Activated naive CD4-positive, alpha-beta T cell treated with anti-CD3 and anti-CD28 coated beads, Interleukin-2, amount 50 U/mL, for 24 hours (primary cell): Measurements from ENCODE around the gene SCUBE2.
"Not testable (repeated sequence)": the region's sequence is repeated elsewhere in the genome, so short reads cannot be mapped to it uniquely, and the experiment has no call there.

Experiments used
- H3K27ac Mint-ChIP-seq: one replicate; pipeline ENCODE4 v1.8.0; 2021; ENCODE audit warnings: mild to moderate bottlenecking, mixed read lengths
- H3K27me3 Mint-ChIP-seq: one replicate; pipeline ENCODE4 v1.8.0; 2021; ENCODE audit warnings: mixed read lengths
- H3K36me3 Mint-ChIP-seq: one replicate; pipeline ENCODE4 v1.8.0; 2021; ENCODE audit warnings: mixed read lengths
- H3K4me1 Mint-ChIP-seq: one replicate; pipeline ENCODE4 v1.8.0; 2021; ENCODE audit warnings: mixed read lengths
- H3K4me3 Mint-ChIP-seq: one replicate; pipeline ENCODE4 v1.8.0; 2021; ENCODE audit warnings: mild to moderate bottlenecking, mixed read lengths
- H3K9me3 Mint-ChIP-seq: one replicate; pipeline ENCODE4 v1.8.0; 2021; ENCODE audit warnings: mixed read lengths

The SCUBE2 gene

DNA sequence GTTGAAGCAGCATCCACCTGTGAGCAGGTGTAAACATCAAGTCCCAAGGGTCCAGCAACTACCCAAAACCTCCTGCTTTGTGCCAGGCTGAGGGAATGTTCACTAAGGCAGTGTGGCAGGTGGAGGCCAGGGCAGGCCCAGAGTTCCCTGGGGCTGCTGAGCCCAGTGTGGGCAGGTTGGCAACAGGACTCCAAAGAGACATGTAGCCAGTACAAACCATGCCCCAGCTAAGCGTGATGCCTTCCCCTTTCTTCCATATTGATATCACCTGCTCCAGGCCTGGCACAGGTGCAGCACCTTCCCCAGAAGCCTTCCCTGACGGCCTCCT, 30.0 kb upstream of the SCUBE2 start:
- H3K4me3 Mint-ChIP-seq = no peak overlapping the region
- H3K36me3 Mint-ChIP-seq = peaks cover 2% of the 10 kb centered on the region
- no peaks in the 10 kb centered on the region for H3K9me3 Mint-ChIP-seq
- peaks cover under 1% of the 10 kb centered on the region for H3K4me1 Mint-ChIP-seq
- no peaks in the 10 kb centered on the region for H3K27me3 Mint-ChIP-seq
- H3K27ac Mint-ChIP-seq = no peak overlapping the region

DNA sequence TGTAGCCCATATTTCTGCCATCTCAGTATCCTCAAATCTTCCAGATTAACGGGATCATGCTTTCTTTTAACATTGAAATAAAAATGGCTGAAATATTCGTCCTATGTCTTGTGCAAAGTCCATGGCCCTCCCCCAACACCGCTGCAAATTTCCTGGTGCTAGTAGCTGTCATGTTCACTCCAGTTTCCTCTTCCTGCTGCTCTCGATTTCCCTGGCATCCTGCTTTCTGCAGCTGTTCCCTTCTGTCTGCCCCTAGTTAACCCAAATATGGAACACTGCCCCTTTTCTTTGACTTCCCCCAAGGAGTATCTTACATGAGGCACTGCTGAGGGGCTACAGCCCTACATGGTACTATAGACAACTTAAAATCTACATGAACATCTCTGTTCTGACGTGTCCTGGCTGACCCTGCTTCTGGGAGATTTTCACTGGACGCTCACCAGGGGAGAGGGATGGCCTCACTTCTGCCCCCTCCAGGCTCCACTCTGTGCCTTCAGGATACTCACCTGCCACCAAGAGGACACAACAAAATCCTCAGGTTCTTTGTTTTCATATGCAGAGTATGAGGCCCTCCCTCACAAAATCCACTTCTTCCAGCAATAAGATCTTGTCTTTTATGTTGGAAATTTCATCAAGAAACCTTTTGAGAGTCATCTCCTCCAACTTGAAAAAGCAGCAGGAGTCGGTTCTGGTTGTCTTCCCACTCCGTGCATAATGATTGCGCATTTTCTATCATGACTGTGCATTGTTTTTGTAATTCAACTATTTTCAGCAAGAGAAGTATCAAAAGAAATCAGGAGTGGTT, 29.5 kb upstream of the SCUBE2 start:
- no peak overlapping the region for H3K27ac Mint-ChIP-seq
- no peaks in the 10 kb centered on the region for H3K9me3 Mint-ChIP-seq
- peaks cover 2% of the 10 kb centered on the region for H3K36me3 Mint-ChIP-seq
- H3K27me3 Mint-ChIP-seq = no peaks in the 10 kb centered on the region
- no peak overlapping the region for H3K4me3 Mint-ChIP-seq
- H3K4me1 Mint-ChIP-seq = no peaks in the 10 kb centered on the region

DNA sequence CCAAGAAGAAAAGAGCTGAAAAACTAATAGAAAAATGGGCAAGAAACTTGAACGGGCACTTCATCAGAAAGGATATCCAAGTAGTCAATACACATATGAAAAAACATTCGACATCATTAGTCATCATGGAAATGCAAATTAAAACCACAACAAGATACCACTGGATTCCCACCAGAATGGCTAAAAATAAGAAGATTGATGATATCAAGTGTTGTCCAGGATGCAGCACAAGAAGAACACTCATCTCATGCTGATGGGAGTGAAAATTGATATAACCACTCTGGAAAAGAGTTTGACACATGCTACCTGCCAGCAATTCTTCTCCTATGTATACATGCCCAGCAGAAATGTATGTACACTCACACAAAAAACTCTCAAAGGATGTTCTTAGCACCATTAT, 26.9 kb upstream of the SCUBE2 start:
- H3K9me3 Mint-ChIP-seq = no peaks in the 10 kb centered on the region
- no peaks in the 10 kb centered on the region for H3K27me3 Mint-ChIP-seq
- no peak overlapping the region for H3K4me3 Mint-ChIP-seq
- H3K4me1 Mint-ChIP-seq = no peaks in the 10 kb centered on the region
- no peak overlapping the region for H3K27ac Mint-ChIP-seq
- peaks cover 3% of the 10 kb centered on the region for H3K36me3 Mint-ChIP-seq

DNA sequence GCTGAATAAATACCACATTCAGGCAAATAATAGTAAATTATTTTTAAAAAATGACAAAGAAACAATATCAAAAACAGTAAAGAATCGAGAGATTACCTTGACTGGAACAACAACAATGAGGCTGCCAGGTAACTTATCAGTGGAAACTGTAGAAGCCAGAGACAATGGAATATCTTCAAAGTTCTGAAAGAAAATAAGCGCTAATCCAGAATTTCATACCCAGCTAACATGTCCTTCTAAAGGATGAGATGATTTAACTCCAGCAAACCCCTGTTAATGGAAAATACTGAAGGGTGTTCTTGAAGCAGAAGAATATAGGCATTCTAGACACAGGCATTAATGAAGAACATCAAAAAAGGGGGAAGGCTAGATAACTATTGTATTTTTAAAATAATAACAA, 20.7 kb upstream of the SCUBE2 start:
- Mint-ChIP-seq H3K27me3 (no peaks in the 10 kb centered on the region), H3K4me3 (no peak overlapping the region), H3K36me3 (peaks cover 10% of the 10 kb centered on the region), H3K27ac (no peak overlapping the region), H3K4me1 (no peaks in the 10 kb centered on the region), H3K9me3 (peaks cover 11% of the 10 kb centered on the region)

DNA sequence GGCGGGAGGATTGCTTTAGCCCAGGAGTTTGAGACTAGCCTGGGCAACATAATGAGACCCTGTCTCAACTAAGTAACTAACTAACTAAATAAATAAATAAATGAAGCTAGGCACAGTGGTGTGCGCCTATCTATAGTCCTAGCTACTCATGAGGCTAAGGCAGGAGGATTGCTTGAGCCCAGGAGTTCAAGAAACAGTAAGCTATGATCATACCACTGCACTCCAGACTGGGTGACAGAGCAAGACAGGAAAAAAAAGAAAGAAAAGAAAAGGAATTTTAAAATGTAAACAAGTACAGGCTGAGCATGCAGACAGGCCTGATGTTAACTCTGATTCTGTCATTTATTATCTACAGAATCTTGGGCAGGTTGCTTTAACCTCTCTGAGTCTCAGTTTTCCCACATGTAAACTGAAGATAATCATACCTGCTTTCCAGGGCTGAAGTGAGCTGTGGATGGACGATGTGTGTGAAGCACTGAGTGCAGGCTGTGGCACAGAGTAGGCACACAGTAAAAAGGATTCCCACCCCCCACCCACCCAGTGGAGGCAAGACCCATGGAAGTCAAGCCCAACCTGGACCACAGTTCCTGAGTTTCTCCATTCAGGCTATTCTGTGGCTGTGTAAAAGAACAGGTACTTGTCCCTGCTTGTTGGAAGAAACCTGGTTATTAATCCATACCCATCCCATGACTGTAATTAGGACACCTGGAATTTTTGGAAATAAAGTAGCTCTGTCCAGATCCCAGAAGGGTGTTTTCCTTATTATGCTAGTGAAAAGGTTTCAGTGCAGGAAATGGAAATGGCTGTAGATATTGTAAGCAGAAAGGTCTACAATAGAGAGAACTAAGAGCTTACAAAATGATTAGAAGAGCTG, 18.7 kb upstream of the SCUBE2 start:
- H3K36me3 Mint-ChIP-seq = peaks cover 10% of the 10 kb centered on the region
- H3K27me3 Mint-ChIP-seq = no peaks in the 10 kb centered on the region
- H3K4me1 Mint-ChIP-seq = no peaks in the 10 kb centered on the region
- no peak overlapping the region for H3K4me3 Mint-ChIP-seq
- peaks cover 11% of the 10 kb centered on the region for H3K9me3 Mint-ChIP-seq
- H3K27ac Mint-ChIP-seq = no peak overlapping the region

DNA sequence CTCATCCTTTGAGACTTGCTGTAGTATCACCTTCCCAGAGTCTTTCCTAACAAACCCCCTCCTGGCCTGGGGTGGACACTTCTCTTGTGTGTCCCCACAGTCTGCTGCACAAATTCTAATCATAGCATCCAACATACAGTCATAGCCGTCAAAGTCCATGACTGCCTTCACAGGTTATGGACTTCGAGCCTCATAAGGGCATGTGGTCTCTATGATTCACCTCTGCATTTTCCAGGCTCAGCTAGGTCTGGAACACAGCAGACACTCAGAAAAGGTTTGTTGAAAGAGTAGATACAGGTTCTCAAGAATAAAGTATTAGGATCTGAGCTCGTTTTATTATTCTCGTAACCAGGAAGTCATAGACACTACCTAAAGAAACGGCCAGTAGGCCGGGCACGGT, 13.2 kb upstream of the SCUBE2 start:
- H3K27ac Mint-ChIP-seq = no peak overlapping the region
- peaks cover 5% of the 10 kb centered on the region for H3K27me3 Mint-ChIP-seq
- no peaks in the 10 kb centered on the region for H3K4me1 Mint-ChIP-seq
- H3K9me3 Mint-ChIP-seq = no peaks in the 10 kb centered on the region
- H3K4me3 Mint-ChIP-seq = no peak overlapping the region
- H3K36me3 Mint-ChIP-seq = no peaks in the 10 kb centered on the region

DNA sequence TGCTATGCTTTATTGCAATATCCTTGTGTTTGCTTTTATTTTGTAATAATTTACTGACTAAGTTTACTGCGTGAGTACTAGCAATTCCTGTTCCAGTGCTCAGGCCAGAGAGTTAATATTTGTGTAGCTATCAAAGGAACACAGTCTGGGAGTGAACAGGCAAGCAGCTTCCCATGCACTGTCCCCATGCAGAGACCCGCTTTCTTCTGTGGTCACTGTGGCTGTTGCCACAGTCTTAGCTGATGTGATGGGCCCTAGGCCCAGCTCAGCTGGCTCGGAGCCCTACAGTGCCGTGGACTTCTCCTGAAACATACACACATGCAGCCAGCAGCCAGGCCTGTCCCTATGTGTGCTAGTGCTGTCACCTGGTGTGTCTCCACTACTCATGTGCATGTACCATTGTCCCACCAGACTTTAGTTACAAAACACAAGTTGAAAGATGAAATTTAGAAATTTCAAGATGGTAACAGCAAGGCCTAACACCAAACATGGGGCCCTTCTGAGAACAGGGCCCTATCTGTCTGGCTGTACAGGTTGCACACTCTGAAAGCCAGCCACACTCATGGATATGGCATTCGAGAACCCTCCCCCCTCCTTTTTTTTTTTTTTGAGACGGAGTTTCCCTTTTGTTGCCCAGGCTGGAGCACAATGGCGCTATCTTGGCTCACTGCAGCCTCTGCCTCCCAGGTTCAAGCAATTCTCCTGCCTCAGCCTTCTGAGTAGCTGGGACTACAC, 12.3 kb upstream of the SCUBE2 start:
- H3K4me1 Mint-ChIP-seq = no peaks in the 10 kb centered on the region

DNA sequence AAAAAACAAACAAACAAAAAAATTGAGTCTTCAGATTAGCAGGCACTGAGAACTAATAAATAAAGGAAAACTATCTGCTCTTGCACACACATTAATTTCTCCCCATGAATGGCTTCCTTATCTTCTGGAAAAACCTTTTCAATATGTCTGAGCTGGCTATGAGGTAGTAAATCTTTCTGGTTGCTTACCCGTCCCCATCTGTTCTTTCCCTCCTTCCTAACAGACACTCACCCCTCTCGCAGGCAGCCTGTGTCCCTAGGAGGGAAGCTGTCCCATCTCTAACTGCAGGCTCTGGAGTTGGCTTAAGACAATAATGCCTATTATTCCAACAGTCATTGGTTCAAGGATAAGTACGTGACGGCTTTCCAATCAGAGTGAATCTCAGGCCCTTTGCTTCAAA, 8.2 kb upstream of the SCUBE2 start:
- H3K9me3 Mint-ChIP-seq = no peaks in the 10 kb centered on the region
- H3K27ac Mint-ChIP-seq = no peak overlapping the region
- H3K4me3 Mint-ChIP-seq = no peak overlapping the region
- H3K4me1 Mint-ChIP-seq = no peaks in the 10 kb centered on the region
- no peaks in the 10 kb centered on the region for H3K36me3 Mint-ChIP-seq
- H3K27me3 Mint-ChIP-seq = peaks cover 12% of the 10 kb centered on the region

More for the DNA sequence above, 12.3 kb upstream of the SCUBE2 start:
- Mint-ChIP-seq H3K9me3 (no peaks in the 10 kb centered on the region), H3K4me3 (no peak overlapping the region), H3K27ac (no peak overlapping the region), H3K36me3 (no peaks in the 10 kb centered on the region), H3K27me3 (peaks cover 5% of the 10 kb centered on the region)

DNA sequence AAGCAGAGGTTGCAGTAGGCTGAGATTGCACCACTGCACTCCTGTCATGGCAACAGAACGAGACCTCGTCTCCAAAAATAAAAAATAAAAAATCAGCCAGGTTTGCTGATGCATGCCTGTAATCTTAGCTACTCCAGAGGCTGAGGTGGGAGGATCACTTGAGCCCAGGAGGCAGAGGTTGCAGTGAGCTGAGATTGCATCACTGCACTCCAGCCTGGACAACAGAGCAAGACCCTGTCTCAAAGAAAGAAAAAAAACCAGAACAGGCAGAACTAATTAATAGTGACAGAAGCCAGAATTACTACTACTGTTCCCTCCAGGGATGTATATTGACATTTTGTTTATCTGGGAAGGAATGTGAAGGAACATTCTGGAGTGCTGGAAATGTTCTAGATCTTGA, 7.1 kb upstream of the SCUBE2 start:
- H3K4me1 Mint-ChIP-seq, H3K4me3 Mint-ChIP-seq, H3K27ac Mint-ChIP-seq, H3K9me3 Mint-ChIP-seq, H3K36me3 Mint-ChIP-seq: not testable (repeated sequence)
- H3K27me3 Mint-ChIP-seq = peaks cover 11% of the 10 kb centered on the region

DNA sequence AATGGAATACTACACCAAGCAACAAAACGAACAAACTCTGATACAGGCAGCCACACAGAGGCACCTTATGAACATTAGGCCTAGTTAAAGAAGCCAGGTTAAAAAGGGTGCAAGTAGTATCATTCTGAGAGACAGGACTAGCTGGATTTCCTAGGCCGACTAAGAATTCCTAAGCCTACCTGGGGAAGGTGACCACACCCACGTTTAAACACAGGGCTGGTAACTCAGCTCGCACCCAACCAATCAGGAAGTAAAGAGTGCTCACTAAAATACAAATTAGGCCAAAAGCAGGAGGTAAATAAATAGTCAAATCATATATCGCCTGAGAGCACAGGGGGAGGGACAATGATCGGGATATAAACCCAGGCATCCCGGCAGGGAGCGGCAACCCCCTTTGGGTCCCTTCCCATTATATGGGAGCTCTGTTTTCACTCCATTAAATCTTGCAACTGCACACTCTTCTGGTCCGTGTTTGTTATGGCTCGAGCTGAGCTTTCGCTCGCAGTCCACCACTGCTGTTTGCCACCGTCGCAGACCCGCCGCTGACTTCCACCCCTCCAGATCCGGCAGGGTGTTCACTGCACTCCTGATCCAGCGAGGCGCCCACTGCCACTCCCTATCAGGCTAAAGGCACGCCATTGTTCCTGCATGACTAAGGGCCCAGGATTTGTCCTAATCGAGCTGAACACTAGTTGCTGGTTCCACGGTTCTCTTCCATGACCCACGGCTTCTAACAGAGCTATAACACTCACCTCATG, 6.0 kb upstream of the SCUBE2 start:
- H3K4me3 Mint-ChIP-seq = not testable (repeated sequence)

DNA sequence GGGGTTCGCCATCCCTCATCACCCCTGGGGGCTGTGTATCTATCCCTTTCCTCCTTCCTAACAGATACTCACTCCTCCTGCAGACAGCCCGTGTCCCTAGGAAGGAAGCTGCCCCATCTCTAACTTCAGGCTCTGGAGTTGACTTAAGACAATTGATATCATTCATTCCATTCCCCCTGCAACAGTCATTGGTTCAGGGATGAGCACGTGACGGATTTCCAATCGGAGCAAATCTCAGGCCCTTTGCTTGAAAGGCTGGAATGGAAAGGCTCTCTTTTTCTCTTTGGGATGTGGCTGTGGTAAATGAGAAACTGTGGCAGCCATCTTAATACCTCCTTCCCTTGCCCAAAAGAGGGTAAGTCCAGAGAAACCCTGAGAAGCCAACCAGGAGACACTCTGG, 5.0 kb upstream of the SCUBE2 start:
- H3K9me3 Mint-ChIP-seq = no peaks in the 10 kb centered on the region
- no peak overlapping the region for H3K27ac Mint-ChIP-seq
- H3K27me3 Mint-ChIP-seq = peaks cover 25% of the 10 kb centered on the region
- no peaks in the 10 kb centered on the region for H3K4me1 Mint-ChIP-seq
- peaks cover 2% of the 10 kb centered on the region for H3K36me3 Mint-ChIP-seq
- no peak overlapping the region for H3K4me3 Mint-ChIP-seq

More for the DNA sequence above, 6.0 kb upstream of the SCUBE2 start:
- peaks cover 21% of the 10 kb centered on the region for H3K27me3 Mint-ChIP-seq
- not testable (repeated sequence) for H3K27ac Mint-ChIP-seq, H3K36me3 Mint-ChIP-seq, H3K4me1 Mint-ChIP-seq, H3K9me3 Mint-ChIP-seq

DNA sequence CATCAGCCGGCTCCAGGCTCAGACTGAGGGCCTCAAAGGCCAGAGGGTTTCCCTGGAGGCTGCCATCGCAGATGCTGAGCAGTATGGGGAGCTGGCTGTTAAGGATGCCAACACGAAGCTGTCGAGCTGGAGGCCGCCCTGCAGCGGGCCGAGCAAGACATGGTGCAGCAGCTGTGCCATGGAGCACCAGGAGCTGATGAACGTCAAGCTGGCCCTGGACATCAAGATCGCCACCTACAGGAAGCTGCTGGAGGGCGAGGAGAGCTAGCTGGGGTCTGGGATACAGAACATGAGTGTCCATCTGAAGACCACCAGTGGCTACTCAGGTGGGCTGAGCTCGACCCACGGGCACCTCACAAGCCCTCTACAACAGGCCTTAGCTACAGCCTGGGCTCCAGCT, 4.0 kb upstream of the SCUBE2 start:
- Mint-ChIP-seq H3K27ac (no peak overlapping the region), H3K4me3 (no peak overlapping the region), H3K4me1 (no peaks in the 10 kb centered on the region), H3K9me3 (no peaks in the 10 kb centered on the region), H3K36me3 (peaks cover 2% of the 10 kb centered on the region), H3K27me3 (peaks cover 29% of the 10 kb centered on the region)

DNA sequence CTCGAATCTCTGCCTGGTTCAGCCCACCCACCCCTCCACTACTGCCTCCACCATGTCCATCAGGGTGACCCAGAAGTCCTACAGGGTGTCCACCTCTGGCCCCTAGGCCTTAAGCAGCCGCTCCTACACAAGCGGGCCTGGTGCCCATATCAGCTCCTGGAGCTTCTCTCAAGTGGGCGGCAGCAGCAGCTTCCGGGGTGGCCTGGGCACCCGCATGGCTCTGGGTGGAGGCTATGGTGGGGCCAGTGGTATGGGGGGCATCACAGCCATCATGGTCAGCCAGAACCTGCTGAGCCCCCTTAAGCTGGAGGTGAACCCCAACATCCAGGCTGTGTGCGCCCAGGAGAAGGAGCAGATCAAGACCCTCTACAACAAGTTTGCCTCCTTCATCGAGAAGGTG, 3.0 kb upstream of the SCUBE2 start:
- H3K27ac Mint-ChIP-seq = no peak overlapping the region
- H3K4me3 Mint-ChIP-seq = no peak overlapping the region
- peaks cover 2% of the 10 kb centered on the region for H3K36me3 Mint-ChIP-seq
- H3K4me1 Mint-ChIP-seq = no peaks in the 10 kb centered on the region
- H3K27me3 Mint-ChIP-seq = peaks cover 38% of the 10 kb centered on the region
- no peaks in the 10 kb centered on the region for H3K9me3 Mint-ChIP-seq

DNA sequence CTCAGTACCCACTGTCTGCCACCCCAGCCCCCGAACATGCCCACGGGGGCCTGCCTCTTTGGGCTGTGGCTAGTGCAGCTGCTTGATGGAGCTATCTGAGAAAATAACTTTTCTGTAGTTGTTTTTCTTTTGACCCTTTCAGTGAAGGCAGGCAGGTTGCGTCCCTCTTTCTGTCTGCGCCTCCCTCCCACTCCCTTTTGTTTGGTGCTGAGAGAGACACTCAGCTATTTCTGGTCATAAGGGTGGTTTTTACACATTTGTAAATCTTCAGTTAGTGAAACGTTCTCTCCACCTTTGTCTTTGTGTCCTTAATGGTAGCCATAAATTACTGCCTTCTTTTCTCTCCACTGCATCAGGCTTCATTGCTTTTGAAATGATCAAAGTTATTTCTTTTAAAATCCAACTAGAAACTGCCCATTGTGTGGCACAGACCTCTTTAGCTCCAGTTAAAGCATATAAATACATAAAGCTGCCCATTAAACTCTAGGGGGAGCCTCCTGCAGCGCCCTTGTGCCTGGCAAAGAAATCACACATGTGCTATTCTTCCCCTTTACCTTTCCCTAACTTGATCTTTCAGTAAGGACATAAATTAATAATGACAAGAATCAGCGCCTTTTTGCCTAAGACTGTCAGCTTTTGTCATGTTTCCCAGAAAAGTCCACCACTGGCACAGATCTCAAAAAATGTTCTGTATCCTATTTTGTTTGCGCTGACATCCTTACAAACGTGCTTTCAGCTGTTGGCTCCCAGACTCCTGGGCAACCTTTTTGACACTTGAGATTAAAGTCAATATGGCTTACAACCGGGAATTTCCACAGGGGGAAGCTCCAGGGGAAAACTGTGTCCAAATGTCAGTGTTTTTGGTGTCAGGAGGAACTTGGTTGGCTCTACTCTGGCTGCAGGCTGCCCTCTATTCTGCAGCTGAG, 1.7 kb upstream of the SCUBE2 start:
- Mint-ChIP-seq H3K9me3 (no peaks in the 10 kb centered on the region), H3K27ac (no peak overlapping the region), H3K4me1 (no peaks in the 10 kb centered on the region), H3K4me3 (peak overlapping the region; percentile 57), H3K27me3 (peaks cover 47% of the 10 kb centered on the region), H3K36me3 (peaks cover 2% of the 10 kb centered on the region)
